Thymus (tissue), 11 donors: ENCODE measurements around the gene ANO2. TPM values are rescaled to one million over a fixed set of nuclear protein-coding genes. Genes with fewer than 3 reads are reported as not detected.

Source experiments
- DNase-seq, 9 donors: peaks; one replicate each; pipeline ENCODE4 v3.0.0-alpha.2; 2013; ENCODE audit warnings: low spot score in 9 of 9, low read depth in 6 of 9, missing footprints in 1 of 9
- H3K27ac ChIP-seq, 2 donors: one replicate each; pipeline ENCODE4 v1.5.1; 2013; ENCODE audit warnings: control low read depth in 1 of 2, low read depth in 1 of 2, low read length in 1 of 2, mild to moderate bottlenecking in 1 of 2, moderate library complexity in 1 of 2
- H3K27me3 ChIP-seq, 2 donors: one replicate each; pipeline ENCODE4 v1.5.1; 2013; ENCODE audit warnings: low read length in 1 of 2; ENCODE audit not compliant: control insufficient read depth in 2 of 2, insufficient read depth in 1 of 2
- H3K36me3 ChIP-seq, 2 donors: one replicate each; pipeline ENCODE4 v1.5.1; 2013; ENCODE audit warnings: low read length in 1 of 2, mild to moderate bottlenecking in 1 of 2, moderate library complexity in 1 of 2; ENCODE audit not compliant: control insufficient read depth in 2 of 2, insufficient read depth in 2 of 2
- H3K4me1 ChIP-seq, 2 donors: one replicate each; pipeline ENCODE4 v1.5.1; 2013; ENCODE audit warnings: low read length in 2 of 2; ENCODE audit not compliant: control insufficient read depth in 2 of 2, insufficient read depth in 2 of 2
- H3K4me3 ChIP-seq, 2 donors: one replicate each; pipeline ENCODE4 v1.5.1; 2013; ENCODE audit warnings: low read length in 2 of 2, control low read depth in 1 of 2, mild to moderate bottlenecking in 1 of 2
- H3K9me3 ChIP-seq, 2 donors: one replicate each; pipeline ENCODE4 v1.5.1; 2013; ENCODE audit warnings: low read length in 1 of 2, mild to moderate bottlenecking in 1 of 2; ENCODE audit not compliant: control insufficient read depth in 2 of 2, insufficient read depth in 1 of 2
- WGBS: extraction: QIAGEN DNeasy Blood & Tissue Kit; methylation state at CpG from one replicate; pipeline ENCODE4 v1.1.7; 2013; 5-methylcytosine and 5-hydroxymethylcytosine counted together
- polyA plus RNA-seq: library from polyadenylated mRNA; stranded (reverse); fragments of 200-250 nt; gene quantifications from one replicate; pipeline ENCODE4 v1.2.3, GENCODE V29; 2013
- total RNA-seq: library from RNA; stranded (reverse); fragments of 120-200 nt; gene quantifications from one replicate; pipeline ENCODE4 v1.2.4, GENCODE V29; 2013
- donor health status: healthy.

Gene ANO2
- total and polyA plus RNA-seq, 2 donors = 0.57 to 1.4 TPM

DNA sequence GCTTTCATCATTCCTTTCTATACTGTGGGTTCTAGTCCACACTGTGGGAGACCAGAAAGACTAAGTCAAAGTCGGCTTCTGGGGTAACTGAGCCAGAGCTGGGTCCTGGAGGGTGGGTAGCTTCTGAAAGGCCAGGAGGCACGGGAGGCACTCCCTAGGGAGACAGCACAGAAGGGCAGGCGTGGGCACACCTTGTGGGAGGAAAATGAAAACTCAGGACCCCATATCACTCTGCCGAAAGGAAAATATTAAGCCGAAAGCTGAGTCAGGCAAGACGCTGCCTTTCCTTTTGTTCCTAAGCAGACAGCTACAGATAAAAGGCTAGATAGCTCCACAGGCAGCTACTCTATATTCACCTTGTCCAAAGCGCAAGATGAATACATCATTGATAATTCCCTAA is 20.7 kb downstream of the ANO2 start:
- H3K4me3 ChIP-seq = no peak overlapping the region
- peaks cover 0 to 2% of the 10 kb centered on the region in 2 donors for H3K27me3 ChIP-seq
- H3K27ac ChIP-seq = no peak overlapping the region
- no peaks in the 10 kb centered on the region for H3K9me3 ChIP-seq
- no peak for DNase-seq
- H3K4me1 ChIP-seq = no peaks in the 10 kb centered on the region
- no peaks in the 10 kb centered on the region for H3K36me3 ChIP-seq
- 93% methylated on average over 7 of the region's 7 CpGs for WGBS

DNA sequence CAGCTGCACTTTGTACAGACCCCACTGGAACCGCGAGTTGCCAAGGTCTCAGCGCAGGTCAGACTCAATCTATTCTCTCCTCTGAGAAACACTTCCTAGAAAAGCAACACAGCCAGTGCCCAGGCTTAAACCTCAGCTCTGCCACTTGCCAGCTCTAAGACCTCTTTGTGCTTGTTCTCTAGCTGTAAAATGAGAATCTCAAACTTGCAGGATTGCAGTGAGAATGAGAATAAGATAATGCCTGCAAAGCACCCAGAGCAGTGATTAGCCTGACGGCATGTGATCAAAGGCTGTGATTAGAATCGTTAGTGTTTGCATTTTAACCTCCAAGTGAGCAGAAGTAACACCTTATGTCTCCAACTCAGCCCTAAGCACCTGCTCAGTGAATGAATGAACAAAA is 21.3 kb downstream of the ANO2 start:
- Histone ChIP-seq H3K36me3 (no peaks in the 10 kb centered on the region), H3K4me3 (no peak overlapping the region), H3K4me1 (no peaks in the 10 kb centered on the region), H3K27ac (no peak overlapping the region), H3K9me3 (no peaks in the 10 kb centered on the region), H3K27me3 (peaks cover 0 to 2% of the 10 kb centered on the region in 2 donors)
- no peak for DNase-seq
- 94% methylated on average over 5 of the region's 5 CpGs for WGBS

DNA sequence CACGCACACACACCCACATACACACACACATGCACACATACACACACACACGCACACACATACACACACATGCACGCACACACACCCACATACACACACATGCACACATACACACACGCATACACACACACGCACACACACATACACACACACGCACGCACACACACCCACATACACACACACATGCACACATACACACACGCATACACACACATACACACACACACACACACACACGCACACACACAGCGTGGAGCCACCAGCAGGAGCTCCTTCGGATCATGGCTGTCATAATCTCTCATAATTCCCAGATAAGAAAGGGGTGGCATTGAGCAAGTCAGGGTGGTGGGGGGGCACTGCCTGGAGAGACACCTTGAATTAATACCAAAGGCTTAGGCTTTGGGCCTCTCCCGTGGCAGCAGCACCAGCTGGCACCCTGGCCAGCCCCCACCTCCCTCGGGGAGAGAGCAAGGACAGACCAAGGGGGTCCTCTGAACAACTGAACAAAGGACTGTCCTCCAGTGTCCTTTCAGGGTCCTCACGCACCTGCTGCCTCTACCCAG is 21.9 kb downstream of the ANO2 start:
- Histone ChIP-seq H3K9me3 (no peaks in the 10 kb centered on the region), H3K27me3 (peaks cover 0 to 2% of the 10 kb centered on the region in 2 donors), H3K27ac (no peak overlapping the region), H3K4me1 (no peaks in the 10 kb centered on the region), H3K36me3 (no peaks in the 10 kb centered on the region), H3K4me3 (no peak overlapping the region)
- no peak for DNase-seq
- 80% methylated on average over 14 of the region's 14 CpGs for whole genome bisulfite sequencing

DNA sequence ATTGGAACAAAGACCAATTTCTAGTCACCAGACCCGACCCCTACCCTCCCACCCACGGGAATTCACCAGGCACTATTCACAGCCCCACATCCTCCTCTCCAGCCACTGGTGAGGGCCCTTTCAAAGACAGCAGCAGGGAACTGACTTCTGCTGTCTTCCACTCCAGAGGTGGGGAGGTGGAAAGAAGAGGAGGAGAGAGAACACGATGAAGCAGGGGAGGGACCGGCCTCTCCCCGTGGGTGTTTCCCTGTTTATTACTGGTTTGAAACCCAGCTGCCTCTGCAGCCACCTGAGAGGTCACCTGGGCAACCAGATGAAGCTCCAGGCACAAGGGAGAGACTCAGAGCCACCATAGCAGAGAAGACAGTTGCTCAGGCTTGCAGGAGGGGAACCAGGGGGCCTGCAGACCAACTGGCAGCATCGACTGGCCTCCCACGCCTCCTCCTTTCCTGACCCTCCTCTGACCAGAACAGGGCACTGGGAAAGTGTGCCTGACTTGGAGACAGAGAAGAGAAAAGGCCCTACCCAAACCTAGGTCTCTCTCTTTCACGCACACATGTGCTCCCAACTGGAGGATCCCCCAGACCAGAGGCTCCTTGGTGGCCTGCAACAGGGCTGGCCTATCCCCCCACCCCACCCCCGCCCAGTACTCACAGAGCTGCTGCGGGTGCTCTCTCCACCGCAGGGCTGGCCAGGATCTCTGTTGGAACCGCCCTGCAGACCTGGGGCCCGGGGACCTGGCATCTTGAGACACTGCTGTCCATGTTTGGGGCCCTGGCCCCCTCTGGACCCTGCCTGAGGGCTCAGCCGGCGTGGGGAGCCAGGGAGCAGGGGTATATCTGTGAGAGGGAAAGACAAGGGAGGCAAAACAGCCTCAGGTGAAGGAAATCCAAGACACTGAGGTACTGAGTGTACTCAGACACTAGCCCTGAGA is 22.8 kb downstream of the ANO2 start:
- H3K36me3 ChIP-seq = no peaks in the 10 kb centered on the region
- no peaks in the 10 kb centered on the region for H3K4me1 ChIP-seq
- no peak overlapping the region for H3K4me3 ChIP-seq
- H3K27me3 ChIP-seq = no peaks in the 10 kb centered on the region
- H3K27ac ChIP-seq = no peak overlapping the region
- 94% methylated on average over 15 of the region's 15 CpGs for WGBS
- no peaks in the 10 kb centered on the region for H3K9me3 ChIP-seq
- no peak for DNase-seq

DNA sequence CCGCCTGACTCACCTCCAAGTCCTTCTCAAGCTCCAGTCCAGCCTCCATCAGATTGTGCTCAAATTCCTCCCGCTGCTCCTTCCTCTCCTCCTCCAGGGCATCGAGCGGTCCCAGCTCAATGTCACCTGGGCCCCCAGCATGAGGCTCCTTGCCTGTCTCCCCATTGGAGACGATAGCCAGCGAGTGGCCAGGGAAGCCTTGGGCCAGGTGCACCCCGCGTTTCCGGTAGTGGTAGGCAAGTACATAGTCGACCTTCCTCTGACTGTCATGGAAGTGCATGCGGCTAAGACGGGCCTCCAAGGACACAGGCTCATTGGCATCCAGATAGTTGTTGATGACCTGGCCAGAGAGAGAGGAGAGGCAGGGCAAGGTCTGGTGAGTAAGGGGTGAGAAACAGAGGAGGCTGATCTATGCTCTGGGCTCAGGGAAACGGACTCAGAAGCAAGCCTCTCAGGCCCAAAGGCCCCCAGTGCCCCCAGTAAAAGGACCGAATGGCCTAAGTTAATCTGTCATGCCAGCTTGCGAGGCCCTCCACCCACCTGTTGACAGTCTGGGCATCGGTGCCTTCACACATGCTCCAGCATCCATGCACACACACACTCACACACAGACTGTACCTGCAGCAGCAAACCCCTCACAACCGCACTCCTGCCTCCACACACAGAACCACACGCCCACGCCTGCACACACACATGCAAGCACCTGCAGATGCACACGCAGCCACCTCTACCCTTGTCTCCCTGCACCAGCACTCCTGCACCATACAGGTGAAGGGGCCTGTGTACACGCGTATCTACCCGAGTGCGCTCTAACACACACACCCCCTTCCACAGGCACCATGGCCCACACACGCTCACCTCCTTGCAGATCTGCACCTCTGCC is 23.8 kb downstream of the ANO2 start:
- Histone ChIP-seq H3K27me3 (no peaks in the 10 kb centered on the region), H3K36me3 (no peaks in the 10 kb centered on the region), H3K4me3 (no peak overlapping the region), H3K27ac (no peak overlapping the region), H3K9me3 (no peaks in the 10 kb centered on the region), H3K4me1 (no peaks in the 10 kb centered on the region)
- DNase-seq = no peak
- 97% methylated on average over 25 of the region's 25 CpGs for WGBS

DNA sequence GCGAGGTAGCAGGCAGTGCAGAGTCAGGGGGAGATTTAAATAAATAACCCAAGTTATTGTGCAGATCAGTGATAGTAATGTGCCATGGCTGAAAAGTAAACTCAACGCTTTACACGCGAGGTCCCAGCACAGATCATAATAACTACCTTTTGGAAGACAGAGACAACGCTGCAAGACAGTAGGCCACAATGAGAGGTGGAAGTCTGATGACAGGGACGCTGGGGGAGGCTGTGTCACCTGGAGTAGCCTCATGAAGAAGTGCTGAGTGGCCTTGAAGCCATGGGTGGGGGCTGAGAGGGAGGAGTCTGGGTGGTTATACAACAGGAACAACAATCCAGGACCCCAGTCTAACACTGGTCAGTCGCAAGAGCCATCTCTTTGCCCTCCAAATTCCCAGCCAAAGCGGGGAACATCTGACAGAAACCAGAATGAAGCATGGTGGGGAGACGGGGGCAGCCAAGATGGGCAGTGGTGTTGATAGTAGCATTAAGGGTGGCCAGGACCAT is 28.2 kb downstream of the ANO2 start:
- Histone ChIP-seq H3K4me3 (no peak overlapping the region), H3K27ac (no peak overlapping the region), H3K4me1 (no peaks in the 10 kb centered on the region), H3K9me3 (no peaks in the 10 kb centered on the region), H3K36me3 (no peaks in the 10 kb centered on the region), H3K27me3 (no peaks in the 10 kb centered on the region)
- DNase-seq = no peak
- WGBS = 91% methylated on average over 9 of the region's 9 CpGs

DNA sequence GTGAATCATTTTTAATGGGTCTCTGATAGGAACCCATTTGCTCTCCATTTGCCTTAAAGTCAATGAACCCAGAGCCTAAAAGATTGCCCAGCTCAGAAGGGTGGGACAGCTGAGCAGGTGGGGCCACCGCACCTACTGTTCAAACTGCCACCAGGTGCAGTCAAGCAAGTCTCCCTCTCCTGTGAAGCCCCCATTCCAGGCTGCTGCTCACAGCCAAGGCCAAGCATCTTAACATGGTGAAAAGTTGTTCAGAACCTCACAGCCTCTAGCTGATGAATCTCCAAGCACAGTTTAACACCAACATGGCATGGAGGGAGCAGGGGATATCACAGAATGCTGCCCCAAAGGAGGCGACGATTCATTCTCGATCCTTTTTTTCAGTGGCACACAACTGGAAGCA is 29.5 kb downstream of the ANO2 start:
- Histone ChIP-seq H3K9me3 (no peaks in the 10 kb centered on the region), H3K27ac (no peak overlapping the region), H3K27me3 (no peaks in the 10 kb centered on the region), H3K36me3 (no peaks in the 10 kb centered on the region), H3K4me1 (no peaks in the 10 kb centered on the region), H3K4me3 (no peak overlapping the region)
- 96% methylated on average over 4 of the region's 4 CpGs for WGBS
- no peak for DNase-seq

DNA sequence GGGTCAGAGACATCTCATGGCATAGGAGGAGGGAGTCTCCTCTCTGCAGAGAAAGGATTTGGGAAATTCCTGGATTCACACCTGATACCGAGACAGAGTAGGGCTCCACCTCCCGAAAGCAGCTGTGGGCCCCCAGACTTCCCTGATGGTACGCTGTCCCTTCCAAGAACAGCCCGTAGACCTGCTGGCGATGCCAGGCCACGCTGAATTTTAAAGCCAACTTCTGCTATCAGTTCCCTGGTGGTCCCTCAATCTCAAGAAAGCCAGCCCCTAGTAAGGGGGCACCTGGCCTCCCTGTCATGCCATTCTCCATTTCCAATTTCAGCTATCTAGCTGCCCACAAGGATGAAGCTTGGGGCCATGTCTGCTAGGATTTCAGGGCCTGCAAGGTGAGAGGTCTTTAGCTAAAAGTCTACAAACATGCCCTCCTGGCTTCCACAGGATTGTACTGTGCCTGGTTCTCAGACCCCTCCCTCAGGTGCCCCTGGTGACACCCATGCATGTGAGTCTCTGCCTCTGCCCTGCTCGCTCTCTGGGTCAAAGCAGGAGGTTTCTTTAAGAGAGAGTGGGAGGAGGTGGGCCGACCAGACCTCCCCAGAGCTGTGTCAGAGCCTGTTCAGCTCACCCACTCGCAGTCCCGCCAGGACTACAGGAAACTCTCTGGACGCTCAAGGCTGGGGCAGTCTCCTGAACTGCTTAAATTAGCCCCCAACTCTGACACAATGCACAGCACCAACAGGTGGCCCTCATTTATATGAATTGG is 30.5 kb downstream of the ANO2 start:
- no peaks in the 10 kb centered on the region for H3K4me1 ChIP-seq
- DNase-seq = no peak
- H3K36me3 ChIP-seq = no peaks in the 10 kb centered on the region
- H3K27ac ChIP-seq = no peak overlapping the region
- 94% methylated on average over 11 of the region's 11 CpGs for WGBS
- H3K9me3 ChIP-seq = no peaks in the 10 kb centered on the region
- H3K27me3 ChIP-seq = no peaks in the 10 kb centered on the region
- H3K4me3 ChIP-seq = no peak overlapping the region
